ENCODE data around the gene PLEKHJ1. TPM values are rescaled to one million over a fixed set of nuclear protein-coding genes. Genes with fewer than 3 reads are reported as not detected.
A peak's percentile ranks its signal among the peaks of the same experiment; 100 is the strongest.

The PLEKHJ1 gene
- total and polyA plus RNA-seq, 9 of the 15 experiments (the other 6 are each of a cell fraction or from before 2014, with no cell fraction given): 1.5 to 188 (median 63.9) TPM

DNA sequence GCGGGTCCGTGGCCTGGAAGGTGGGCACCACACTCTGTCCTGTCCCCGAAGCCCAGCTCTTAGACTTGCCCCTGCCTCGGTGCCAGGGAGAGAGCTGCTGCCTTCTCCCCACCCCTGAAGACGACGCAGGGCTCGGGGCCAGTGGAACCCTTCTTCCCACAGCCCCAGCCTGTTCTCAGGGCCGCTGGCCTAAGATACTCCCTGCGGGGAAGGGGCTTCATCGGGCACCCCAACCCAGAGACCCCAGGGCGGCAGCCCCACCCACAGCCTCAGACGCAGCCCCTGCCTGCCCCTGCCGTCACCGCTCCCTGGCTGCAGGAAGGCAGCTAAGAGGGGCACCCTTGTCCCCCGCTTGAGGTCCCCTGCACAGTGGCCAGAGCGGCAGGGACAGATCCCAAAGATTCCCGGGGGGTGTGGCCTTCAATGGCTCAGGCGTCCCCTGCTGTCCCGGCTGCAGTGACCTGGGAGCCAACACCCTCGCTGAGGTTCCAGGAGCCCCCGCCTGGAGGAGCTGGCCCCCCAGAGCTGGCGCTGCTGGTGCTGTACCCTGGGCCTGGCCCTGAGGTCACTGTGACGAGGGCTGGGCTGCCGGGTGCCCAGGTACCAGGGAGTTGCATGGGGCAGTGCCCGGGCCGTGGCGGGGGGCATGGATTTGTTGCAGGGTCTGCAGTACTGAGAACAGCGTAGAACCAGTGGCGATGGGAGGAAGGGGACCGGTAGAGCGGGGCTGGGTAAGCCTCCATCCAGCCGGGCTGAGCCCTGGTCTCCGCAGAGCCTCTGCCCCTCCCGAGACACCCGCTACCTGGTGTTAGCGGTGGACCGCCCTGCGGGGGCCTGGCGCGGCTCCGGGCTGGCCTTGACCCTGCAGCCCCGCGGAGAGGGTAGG is 14.0 kb upstream of the PLEKHJ1 start (continued):
- TF ChIP-seq, protein P1, sequence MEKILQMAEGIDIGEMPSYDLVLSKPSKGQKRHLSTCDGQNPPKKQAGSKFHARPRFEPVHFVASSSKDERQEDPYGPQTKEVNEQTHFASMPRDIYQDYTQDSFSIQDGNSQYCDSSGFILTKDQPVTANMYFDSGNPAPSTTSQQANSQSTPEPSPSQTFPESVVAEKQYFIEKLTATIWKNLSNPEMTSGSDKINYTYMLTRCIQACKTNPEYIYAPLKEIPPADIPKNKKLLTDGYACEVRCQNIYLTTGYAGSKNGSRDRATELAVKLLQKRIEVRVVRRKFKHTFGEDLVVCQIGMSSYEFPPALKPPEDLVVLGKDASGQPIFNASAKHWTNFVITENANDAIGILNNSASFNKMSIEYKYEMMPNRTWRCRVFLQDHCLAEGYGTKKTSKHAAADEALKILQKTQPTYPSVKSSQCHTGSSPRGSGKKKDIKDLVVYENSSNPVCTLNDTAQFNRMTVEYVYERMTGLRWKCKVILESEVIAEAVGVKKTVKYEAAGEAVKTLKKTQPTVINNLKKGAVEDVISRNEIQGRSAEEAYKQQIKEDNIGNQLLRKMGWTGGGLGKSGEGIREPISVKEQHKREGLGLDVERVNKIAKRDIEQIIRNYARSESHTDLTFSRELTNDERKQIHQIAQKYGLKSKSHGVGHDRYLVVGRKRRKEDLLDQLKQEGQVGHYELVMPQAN (IDR thresholded peaks at IDR 0.05; ENCODE audit: borderline replicate concordance): no peak

DNA sequence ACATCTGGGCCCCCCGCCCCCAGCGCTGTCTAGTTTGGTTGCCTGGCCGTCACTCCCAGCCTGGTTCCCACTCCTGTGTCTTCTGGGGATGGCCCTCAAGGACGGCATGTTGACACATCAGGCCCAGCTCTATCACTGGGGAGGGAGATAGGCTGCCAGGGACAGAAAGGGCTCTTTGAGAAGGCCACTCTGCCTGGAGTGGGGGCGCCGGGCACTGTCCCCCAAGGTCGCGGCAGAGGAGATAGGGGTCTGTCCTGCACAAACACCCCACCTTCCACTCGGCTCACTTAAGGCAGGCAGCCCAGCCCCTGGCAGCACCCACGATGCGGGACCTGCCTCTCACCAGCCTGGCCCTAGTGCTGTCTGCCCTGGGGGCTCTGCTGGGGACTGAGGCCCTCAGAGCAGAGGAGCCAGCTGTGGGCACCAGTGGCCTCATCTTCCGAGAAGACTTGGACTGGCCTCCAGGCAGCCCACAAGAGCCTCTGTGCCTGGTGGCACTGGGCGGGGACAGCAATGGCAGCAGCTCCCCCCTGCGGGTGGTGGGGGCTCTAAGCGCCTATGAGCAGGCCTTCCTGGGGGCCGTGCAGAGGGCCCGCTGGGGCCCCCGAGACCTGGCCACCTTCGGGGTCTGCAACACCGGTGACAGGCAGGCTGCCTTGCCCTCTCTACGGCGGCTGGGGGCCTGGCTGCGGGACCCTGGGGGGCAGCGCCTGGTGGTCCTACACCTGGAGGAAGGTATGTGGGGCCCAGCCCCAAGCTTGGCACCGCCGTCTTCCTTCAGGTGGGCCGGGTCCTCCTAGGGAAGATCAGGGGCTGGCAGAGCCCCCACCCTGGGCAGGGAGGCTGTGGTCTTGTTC is 13.1 kb upstream of the PLEKHJ1 start, which contains the start of gene AMH:
Gene AMH (plus strand): TSS at position 314 of the 857 bp plus-strand sequence. CDS start 10 bp downstream, at position 324.
- Histone ChIP-seq H3K9me3 (replicated peaks; ENCODE audit: control insufficient read depth, insufficient read depth, low read depth, low read length) (no peaks in the 10 kb centered on the region), H3K27ac (ENCODE audit: extremely low read depth, low read depth, low read length) (no peak within 1 kb of the TSS), H2AFZ (ENCODE audit: low read depth, low read length) (no peak within 1 kb of the TSS), H3K4me2 (ENCODE audit: insufficient read depth, low read length) (no peak within 1 kb of the TSS), H3K4me3 (no peak within 1 kb of the TSS), H3K4me1 (replicated peaks in 1 of 2; ENCODE audit: control insufficient read depth in 2 of 2, insufficient read depth in 2 of 2, low read length in 2 of 2) (peaks cover 0 to 72% of the 10 kb centered on the region in 2 experiments; a peak in 2 of 5 replicates), H4K20me1 (replicated peaks; ENCODE audit: control insufficient read depth, insufficient read depth, low read length) (no peaks in the 10 kb centered on the region), H3K27me3 (ENCODE audit: control insufficient read depth in 2 of 2, insufficient read depth in 2 of 2, low read length in 2 of 2) (no peaks in the 10 kb centered on the region), H3K36me3 (ENCODE audit: control insufficient read depth, insufficient read depth, low read length) (peaks cover 52% of the 10 kb centered on the region; the same call in 2 of the 3 replicates), H3K79me2 (ENCODE audit: control insufficient read depth, insufficient read depth, low read length) (peaks cover under 1% of the 10 kb centered on the region; the same call in 1 of the 3 replicates), H3K9ac (ENCODE audit: insufficient read depth in 1 of 2, low read depth in 2 of 2, low read length in 2 of 2) (no peak within 1 kb of the TSS), H3K9me1 (ENCODE audit: control insufficient read depth, insufficient read depth, low read length) (no peaks in the 10 kb centered on the region)
- FAIRE-seq (no peak), ATAC-seq (peak; percentile 43), DNase-seq (ENCODE audit: extremely low read depth in 1 of 4, low spot score in 3 of 4) (no peak)
- in situ Hi-C loops (cut with MboI): no loop called here
- ChIA-PET CTCF (ENCODE audit: low intra/inter-chr PET ratio) (no interaction called here), POLR2A (interaction anchor here (0.6 to 3.3 kb wide), 9 partner anchors 10 to 68 kb away, joined by 3 to 35 read pairs (median 4); no protein-coding TSS in a partner anchor)
- intact Hi-C loops (cut with micrococcal nuclease): no loop called here
- WGBS (ENCODE audit: insufficient coverage, low coverage, missing lambda C conversion rate): 92% methylated on average over 16 of the region's 27 CpGs
- BruUV-seq (replicated peaks): no TSS peak
- no peak for TF ChIP-seq TAF1 (IDR thresholded peaks at IDR 0.05; ENCODE audit: control insufficient read depth, extremely low read depth, insufficient read depth, low read length, severe bottlenecking)
- TF ChIP-seq, protein P2, sequence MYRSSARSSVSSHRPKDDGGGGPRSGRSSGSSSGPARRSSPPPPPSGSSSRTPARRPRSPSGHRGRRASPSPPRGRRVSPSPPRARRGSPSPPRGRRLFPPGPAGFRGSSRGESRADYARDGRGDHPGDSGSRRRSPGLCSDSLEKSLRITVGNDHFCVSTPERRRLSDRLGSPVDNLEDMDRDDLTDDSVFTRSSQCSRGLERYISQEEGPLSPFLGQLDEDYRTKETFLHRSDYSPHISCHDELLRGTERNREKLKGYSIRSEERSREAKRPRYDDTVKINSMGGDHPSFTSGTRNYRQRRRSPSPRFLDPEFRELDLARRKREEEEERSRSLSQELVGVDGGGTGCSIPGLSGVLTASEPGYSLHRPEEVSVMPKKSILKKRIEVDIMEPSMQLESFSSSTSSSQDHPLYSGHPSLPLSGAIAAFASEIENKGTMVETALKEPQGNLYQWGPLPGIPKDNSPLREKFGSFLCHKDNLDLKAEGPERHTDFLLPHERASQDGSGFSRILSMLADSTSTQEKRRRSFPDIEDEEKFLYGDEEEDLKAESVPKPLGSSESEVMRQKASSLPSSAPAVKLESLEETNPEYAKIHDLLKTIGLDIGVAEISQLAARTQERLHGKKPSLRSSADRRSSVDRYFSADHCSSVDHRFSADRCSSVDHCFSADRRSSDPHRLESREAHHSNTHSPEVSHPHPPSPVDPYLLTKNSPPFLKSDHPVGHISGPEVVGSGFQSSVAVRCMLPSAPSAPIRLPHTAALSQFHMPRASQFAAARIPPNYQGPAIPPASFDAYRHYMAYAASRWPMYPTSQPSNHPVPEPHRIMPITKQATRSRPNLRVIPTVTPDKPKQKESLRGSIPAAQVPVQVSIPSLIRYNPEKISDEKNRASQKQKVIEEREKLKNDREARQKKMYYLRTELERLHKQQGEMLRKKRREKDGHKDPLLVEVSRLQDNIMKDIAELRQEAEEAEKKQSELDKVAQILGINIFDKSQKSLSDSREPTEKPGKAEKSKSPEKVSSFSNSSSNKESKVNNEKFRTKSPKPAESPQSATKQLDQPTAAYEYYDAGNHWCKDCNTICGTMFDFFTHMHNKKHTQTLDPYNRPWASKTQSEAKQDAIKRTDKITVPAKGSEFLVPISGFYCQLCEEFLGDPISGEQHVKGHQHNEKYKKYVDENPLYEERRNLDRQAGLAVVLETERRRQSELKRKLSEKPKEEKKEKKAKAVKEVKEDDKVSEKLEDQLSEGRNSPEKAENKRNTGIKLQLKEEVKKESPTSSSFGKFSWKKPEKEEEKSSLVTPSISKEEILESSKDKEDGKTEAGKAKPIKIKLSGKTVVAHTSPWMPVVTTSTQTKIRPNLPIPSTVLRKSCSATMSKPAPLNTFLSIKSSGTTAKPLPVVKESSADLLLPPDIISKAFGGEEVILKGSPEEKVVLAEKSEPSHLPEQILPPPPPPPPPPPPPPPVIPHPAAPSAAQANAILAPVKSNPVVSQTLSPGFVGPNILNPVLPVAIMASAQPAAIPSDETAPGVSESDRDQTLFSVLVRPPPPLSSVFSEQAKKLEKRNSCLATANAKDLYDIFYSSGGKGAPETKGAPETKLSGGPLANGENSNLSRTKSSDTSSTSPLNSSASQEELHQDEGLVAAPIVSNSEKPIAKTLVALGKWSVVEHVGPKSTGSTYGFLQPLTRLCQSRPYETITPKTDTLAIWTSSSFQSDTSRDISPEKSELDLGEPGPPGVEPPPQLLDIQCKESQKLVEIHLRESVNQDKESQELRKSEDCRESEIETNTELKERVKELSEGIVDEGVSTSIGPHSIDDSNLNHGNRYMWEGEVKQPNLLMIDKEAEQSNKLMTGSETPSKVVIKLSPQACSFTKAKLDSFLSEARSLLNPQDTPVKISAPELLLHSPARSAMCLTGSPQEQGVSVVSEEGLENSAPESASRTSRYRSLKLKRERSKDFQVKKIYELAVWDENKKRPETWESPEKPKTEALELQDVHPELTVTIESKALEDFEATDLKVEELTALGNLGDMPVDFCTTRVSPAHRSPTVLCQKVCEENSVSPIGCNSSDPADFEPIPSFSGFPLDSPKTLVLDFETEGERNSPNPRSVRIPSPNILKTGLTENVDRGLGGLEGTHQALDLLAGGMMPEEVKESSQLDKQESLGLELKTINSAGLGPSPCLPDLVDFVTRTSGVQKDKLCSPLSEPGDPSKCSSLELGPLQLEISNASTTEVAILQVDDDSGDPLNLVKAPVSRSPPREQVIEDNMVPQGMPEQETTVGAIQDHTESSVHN (IDR thresholded peaks at IDR 0.05; ENCODE audit: borderline replicate concordance in 1 of 2, low read depth in 1 of 2): no peak
- no peak for TF ChIP-seq ZNF133 (CRISPR knock-in tag; IDR thresholded peaks at IDR 0.05)
- TF ChIP-seq TBL1XR1 (IDR thresholded peaks at IDR 0.05; ENCODE audit: low read length in 2 of 2): no peak

All from K562 (cell line).